Activated CD4-positive, alpha-beta T cell treated with anti-CD3 and anti-CD28 coated beads, Interleukin-2, amount 50 U/mL, for 1 hour (primary cell): ENCODE measurements around the gene WIPF2.
"Not testable (repeated sequence)": the region's sequence is repeated elsewhere in the genome, so short reads cannot be mapped to it uniquely, and the experiment has no call there.

Experiments
- DNase-seq: peaks from one replicate; pipeline ENCODE4 v3.0.0-alpha.2; 2020

Gene WIPF2

DNA sequence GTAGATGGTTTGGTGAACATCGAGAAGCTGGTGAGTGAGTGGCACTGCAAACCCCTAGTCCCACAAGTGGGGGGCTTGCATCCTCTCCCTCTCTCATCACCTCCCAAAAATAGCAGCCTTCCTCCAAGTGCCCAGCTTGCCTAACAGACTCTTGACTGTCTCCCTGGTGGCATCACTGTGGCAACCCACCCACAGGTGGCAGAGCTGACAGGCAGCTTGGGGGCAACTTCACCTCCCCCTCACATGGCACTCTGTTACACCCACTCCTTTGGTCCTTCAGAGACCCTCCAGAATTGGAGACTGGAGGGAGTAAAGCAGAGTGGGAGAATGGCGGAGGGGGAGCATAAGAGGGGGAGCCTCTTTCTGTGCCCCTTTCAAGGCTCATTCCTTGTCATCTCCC, 26.1 kb upstream of the WIPF2 start:
- DNase-seq: no peak

DNA sequence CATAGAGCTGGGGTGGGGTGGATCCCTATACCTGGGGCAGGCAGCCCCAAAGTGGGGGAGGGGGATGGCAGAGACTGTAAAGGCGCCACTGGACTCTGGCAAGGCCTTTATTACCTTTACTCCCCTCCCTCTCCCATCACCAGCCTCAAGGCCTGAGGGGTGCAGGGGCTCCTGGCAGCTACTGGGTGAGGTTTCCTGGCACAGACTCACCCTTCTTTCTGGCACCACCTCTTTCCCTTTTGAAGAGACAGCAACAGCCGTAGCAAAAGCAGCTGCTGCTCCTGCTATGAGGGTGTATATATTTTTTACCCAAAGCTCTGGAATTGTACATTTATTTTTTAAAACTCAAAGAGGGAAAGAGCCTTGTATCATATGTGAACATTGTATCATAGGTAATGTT, 24.3 kb upstream of the WIPF2 start:
- DNase-seq: no peak

DNA sequence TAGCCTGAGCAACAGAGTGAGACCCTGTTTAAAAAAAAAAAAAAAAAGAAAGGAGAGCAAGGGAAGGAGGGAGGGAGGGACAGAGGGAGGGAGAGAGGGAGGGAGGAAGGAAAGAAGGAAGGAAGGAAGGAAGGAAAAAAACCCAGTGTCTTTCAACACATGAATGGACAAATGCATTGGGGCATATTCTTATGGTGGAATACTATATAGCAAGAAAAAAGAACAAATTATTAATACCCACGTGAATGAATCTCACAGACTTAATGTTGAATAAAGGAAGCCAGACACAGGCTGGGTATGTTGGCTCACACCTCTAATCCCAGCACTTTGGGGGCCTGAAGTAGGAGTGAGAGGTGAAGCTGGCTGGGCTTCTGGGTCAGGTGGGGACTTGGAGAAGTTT, 21.6 kb upstream of the WIPF2 start:
- no peak for DNase-seq

DNA sequence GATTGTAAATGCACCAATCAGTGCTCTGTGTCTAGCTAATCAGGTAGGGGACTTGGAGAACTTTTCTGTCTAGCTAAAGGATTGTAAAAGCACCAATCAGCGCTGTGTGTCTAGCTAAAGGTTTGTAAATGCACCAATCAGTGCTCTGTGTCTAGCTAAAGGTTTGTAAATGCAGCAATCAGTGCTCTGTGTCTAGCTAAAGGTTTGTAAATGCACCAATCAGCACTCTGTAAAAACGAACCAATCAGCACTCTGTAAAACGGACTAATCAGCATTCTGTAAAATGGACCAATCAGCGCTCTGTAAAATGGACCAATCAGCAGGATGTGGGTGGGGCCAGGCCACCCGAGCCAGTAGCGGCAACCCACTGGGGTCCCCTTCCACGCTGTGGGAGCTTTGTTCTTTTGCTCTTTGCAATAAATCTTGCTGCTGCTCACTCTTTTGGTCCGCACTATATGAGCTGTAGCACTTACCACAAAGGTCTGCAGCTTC, 21.1 kb upstream of the WIPF2 start:
- not testable (repeated sequence) for DNase-seq

DNA sequence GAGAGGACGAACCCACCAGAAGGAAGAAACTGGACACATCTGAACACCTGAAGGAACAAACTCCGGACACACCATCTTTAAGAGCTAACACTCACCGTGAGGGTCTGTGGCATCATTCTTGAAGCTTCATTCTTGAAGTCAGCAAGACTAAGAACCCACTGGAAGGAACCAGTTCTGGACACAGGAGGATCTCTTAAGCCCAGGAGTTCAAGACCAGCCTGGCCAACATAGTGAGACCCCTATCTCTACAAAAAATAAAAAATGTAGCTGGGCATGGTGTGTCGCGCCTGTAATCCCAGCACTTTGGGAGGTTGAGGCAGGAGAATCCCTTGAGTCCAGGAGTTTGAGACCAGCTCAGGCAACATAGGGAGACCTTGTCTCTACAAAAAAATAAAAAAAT, 20.5 kb upstream of the WIPF2 start:
- DNase-seq: no peak

DNA sequence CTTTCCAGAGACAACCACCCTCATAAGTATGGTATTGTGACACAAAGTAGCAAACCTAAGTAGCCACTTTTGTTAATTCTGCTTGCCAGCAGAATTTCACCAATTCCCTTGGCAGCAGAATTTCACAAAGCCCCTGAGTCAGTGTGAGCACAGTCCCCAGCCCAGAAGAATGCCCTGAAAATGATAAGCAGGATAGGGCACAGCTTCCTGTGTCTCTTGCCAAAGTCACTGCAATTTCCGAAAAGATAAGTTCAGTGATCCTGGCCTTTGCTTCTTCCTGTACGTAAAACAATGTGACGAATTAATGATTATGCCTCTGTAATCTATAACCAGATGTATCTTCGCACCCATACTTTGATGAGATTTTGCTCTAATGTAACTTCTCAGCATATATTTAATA, 16.0 kb upstream of the WIPF2 start:
- no peak for DNase-seq

DNA sequence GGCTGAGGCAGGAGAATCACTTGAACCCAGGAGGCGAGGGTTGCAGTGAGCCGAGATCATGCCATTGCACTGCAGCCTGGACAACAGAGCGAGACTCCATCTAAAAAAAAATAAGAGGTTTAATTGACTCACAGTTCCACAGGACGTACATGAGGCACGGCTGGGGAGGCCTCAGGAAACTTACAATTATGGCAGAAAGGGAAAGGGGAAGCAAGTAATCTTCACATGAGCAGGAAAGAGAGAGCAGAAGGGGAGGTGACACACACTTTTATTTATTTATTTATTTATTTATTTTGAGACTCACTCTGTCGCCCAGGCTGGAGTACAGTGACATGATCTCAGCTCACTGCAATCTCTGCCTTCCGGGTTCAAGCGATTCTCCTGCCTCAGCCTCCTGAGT, 12.9 kb upstream of the WIPF2 start:
- not testable (repeated sequence) for DNase-seq

DNA sequence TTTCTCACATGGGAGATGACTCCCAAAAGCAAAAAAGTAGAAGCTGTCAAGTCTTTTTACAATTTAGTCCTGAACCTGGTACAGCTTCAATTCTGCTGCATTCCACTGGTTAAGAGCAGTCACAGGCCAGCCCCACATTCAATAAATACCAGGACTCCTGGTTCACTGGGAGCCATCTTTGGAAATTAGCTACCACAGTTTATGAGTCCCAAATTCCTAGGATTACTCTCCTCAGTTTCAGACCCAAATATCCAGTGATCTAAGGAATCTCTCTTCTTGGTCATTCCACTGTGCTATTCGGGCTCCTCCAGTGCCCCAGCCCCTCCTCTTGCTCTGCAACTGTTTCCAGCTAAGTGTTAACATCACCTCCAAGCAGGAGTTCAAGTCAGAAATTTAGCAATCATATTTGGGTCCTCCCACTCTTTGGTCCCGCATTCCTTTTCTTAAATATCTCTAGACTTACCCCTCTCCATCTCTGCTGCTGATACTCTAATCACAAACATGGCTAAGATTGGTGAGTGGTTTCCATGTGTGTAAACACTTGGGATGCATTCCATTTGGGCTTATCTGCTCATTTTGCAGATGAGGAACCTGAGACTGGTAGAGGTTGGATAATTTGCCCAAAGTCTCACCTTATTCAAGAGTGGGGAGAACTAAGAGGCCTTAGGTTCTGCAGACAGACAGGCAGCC, 9.6 kb upstream of the WIPF2 start:
- DNase-seq: no peak

DNA sequence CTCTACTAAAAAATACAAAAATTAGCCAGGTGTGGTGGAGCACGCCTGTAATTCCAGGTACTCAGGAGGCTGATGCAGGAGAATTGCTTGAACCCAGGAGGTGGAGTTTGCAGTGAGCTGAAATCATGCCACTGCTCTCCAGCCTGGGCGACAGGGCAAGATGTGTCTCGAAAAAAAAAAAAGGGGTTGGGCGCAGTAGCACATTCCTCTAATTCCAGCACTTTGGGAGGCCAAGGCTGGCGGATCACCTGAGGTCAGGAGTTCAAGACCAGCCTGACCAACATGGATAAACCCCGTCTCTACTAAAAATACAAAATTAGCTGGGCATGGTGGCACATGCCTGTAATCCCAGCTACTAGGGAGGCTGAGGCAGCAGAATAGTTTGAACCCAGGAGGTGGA, 5.2 kb upstream of the WIPF2 start:
- DNase-seq: not testable (repeated sequence)

DNA sequence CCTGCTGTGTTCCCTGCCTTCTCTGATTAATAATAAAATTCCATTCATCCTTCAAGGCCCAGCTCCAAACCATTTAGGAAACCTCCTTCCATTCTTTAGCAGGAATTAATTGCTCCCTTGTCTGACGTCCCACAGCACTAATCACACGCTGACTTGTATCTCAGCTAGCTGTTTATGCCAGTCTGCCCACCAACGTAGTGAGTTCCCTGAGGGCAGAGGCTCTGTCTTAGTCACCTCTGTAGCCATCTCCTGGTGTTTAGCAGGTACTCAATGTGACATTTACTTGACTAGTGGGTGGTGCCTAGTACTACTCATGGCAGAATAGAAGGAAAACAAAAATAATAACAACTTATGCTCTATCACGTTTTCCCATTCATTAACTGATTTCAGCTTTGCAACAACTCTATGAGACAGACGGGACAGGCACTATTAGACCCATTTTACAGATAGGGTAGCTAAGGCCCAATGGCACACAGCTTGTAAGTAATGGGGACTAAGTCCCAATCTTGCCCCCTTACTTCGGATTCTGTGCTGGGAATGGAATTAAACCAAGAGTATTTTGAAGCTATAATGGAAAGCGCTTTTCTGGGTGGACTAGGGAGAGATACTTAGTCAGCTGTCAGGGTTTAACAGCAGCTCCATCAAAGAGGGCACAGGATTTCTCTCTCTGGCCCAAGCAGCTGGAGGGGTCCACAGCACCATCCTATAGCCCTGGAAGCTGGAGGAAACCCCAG, 931 bp upstream of the WIPF2 start:
- no peak for DNase-seq

DNA sequence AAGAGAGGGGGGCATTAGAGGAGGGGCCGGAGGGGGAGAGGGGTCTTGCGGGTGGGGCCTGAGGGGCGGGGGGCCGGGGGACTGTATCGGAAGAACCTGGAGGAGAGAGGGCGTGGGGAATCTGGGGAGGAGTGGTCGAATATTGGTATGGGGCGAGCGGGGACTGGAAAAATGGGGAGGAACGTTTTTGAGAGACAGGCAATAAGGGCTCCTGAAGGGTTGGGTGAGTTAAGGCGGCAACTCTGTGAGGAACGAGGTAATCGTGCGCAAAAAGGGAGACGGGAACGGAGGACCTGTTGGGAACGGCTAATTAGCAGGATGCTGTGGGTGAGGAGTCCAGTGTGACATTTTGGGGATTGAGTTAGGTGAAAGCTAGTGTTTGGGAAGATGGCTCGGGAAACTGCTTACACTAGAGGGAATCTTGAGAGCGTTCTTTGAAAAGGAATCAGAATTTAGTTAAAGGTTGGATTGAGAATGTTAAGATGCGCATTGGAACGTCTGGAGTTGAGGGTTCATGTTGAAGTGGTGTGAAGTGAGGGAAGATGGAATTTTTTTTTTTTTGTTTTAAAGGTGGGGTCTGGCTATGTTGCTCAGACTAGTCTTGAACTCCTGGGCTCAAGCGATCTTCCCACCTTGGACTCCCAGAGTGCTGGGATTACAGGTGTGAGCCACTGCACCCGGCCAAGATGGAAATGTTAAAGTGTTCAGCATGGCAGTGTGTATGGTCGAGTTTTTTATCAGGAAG, 662 bp downstream of the WIPF2 start:
- DNase-seq: no peak

DNA sequence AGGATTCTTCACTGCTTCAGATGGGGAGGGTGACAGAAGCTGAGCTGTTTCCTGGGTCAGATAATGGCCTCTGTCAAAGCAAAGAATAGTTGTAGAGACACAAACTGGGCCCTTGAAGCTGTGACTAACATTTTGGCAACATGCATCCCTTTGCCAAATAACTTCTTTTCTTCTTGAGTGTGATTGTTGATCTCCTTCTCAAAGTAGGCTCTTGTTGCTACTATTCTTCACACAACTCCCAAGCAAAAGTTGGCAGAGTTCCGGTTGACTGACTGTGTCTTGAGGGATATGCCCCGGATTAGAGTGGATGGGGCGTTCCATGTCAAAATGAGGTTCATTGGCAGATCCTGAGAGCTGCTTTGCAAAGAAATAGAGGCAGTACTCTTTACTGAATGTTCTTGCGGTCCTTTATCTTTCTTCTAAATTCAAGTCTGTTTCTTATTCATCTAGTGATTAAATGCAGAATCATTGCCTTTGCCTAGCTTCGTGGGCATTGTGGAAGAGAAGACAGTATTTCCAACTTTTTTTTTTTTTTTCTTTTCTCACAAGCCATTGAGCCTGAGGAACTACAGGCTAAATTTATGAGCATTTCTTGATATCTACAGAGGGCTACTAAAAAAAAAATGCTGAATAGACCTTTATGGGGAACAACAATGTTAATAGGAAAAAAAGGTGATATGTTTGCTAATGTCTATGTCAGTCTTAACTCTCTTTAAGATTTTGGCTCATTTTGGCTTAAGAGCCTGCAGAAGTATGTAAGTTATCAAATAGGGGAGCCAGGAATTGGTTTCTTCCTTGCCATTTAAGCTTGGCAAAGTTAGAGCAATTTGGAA, 5.8 kb downstream of the WIPF2 start:
- no peak for DNase-seq

DNA sequence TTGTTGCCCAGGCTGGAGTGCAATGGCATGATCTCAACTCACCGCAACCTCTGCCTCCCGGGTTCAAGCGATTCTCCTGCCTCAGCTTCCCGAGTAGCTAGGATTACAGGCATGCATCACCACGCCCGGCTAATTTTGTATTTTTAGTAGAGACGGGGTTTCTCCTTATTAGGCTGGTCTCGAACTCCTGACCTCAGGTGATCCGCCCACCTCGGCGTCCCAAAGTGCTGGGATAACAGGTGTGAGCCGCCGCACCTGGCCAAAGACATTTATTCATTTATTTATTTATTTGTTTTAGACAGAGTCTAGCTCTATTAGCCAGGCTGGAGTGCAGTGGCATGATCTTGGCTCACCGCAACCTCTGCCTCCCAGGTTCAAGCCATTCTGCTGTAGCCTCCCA, 10.0 kb downstream of the WIPF2 start:
- DNase-seq: not testable (repeated sequence)

DNA sequence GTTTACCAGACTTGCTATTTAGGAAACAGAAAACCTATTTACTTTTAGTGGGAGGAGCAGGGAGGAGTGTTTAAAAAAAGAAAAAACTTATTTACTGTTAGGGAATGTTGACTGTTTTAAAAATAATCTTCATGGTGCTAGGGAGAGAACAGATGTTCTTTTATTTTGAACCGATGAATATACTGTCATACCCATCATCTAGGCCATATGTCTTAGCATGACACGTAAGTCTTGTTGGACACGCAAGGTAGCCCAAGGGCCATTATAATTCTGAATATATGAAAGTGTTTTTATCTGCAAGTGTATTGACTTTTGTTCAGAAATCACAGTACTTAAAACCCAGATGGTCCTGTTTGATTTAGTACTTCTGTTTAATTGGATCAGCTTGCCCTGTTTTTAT, 11.6 kb downstream of the WIPF2 start:
- DNase-seq: no peak

DNA sequence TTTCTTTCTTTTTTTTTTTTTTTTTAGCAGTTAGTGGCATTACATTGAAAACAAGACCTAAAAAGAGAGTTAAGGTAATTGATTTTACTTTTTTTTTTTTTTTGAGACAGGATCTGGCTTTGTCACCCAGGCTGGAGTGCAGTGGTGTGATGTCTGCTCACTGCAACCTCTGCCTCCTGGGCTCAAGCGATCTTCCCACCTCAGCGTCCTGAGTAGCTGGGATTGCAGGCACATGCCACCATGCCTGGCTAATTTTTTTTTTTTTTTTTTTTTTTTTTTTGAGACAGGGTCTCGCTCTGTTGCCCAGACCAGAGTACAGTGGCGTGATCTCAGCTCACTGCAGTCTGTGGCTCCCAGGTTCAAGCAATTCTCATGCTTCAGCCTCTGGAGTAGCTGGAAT, 12.8 kb downstream of the WIPF2 start:
- not testable (repeated sequence) for DNase-seq

DNA sequence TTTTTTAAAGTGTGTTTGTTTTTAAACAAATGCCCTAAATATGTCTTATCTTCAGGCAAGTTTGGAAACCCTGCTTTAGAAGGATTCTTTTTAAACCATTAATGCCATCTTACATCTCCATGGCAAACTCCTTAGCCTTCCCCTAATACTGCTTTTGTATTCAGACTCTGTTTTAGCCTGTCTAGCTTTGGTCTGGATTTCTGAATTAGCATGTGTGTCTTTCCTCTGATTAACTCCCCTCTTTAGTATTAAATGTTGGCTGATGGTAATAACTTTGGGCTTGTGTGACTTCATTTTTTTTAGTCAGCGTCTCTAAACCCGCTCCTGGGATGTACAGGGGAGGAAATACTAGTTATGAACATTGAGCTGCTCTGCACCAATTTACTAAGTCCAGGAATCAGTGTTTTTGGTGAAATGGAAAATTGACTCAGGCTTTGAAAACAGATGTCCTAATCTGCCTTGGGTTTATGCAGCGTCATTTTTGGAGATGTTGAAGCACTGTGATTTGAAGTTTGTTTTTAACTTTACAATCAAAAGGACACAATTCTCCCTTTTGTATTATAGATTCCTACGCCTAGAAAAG, 22.2 kb downstream of the WIPF2 start:
- no peak for DNase-seq

DNA sequence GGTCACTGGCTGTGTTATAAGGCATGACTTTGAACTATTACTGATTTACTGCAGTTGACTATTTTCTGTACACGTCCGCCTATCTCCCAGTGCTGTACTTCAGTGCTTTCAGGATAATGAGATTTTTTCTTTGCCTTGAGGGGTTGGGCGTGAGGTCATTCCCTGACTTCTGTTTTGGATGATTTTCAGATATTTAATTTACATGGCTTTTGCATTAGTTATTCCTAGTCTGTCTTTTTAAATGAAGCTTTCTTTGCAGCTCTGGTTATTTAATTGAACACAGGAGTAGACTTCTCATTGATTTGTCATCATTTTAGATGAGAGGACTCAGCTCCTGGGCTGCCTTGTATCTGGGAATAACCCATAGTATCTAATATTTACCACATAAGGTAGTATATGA, 23.7 kb downstream of the WIPF2 start:
- DNase-seq: no peak

DNA sequence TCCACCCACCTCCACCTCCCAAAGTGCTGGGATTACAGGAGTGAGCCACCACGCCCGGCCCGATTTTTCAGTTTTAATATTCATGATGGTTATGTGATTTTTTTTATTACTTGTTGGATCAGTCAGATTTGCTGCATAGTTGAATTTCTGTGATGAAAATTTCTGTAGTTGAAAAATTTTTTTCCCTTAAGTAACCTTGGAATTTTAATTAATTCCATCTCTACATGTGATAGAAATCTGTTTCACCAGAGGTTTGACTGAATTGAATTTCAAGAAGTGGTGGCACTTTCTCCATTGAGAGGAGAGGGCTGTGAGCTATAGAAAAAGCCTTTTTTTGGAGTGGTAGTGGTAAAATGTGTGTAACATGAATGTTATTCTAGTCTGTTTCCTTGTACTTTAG, 24.7 kb downstream of the WIPF2 start:
- no peak for DNase-seq

DNA sequence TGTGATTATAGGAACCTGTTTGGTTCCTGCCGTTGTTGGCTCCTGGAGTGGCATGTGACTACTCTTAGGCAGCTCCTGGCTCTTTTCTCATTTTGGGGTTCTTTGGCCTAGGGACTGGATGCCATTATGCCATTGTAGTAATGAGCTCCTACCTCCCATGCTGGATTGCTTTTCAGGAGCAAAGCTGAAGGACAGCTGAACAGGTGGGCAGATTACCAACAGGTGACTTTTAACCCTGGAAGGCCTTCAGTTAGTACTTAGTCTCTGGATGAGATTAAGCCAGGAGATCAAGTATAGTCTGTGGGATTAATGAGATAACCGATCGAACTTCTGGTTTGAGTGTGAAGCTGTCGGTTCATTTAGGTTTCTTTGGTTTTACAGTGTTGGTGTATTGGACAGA, 25.2 kb downstream of the WIPF2 start:
- DNase-seq: no peak

DNA sequence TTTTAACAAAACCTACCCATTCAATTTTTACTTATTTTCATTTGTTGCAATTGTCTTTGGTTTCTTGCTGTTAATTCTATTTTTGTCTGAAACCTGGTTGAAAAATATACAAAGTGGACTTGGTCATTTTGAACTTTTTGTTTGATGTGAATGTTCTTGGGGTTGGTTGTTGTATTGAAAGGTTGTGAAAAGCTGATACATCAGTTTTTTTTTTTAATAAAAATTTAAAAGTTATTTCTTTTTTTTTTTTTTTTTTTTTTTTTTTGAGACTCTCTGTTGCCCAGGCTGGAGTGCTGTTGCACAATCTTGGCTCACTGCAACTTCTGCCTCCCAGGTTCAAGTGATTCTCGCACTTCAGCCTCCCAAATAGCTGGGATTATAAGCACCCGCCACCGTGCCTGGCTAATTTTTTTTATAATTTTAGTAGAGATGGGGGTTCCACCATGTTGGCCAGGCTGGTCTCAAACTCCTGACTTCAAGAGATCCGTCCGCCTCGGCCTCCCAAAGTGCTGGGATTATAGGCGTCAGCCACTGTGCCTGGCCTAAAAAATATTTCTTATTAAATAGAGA, 28.9 kb downstream of the WIPF2 start:
- no peak for DNase-seq

DNA sequence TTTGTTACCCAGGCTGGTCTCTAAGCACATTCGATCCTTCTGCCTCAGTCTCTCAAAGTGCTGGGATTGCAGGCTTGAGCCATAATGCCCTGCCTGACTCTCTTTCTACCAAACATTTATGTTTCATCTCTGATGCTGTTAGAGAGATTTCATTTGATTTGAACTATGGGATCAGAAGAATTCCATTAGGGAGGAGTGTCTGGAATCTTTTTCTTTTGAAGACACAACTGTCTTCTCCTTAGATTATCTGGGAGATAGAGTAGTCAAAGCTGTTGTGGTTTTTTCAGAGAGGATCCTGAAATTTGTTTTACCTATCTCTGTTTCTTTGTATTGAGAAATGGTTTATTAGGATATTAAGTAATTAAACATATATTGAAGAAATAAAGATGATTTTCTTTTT, 29.4 kb downstream of the WIPF2 start:
- DNase-seq: no peak

DNA sequence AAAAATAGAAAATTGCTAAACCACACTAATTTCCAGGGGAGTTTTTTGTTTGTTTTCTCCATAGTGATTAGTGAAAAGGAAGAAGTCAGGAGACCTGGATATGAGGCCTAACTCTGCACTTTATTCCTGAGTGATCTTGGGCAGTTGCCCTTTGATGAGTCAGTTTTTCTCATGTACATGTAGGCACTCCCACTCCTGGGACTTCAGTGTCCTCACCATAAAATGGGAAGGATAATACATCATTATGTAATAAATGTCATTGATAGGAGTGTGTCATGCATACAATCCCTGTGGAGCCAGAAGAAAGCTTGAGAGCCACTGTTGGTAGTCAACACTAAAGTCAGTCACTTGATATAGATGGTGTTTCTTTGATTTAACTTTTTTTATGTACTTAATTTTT, 32.5 kb downstream of the WIPF2 start:
- DNase-seq: no peak
